HepG2 (cell line): Measurements from ENCODE around the gene PLXNC1. TPM values are rescaled to one million over a fixed set of nuclear protein-coding genes. Genes with fewer than 3 reads are reported as not detected.

ENCODE experiments used
- ATAC-seq: fragments of 200-7000 bp; cut with Tn5 transposase; 3 replicates; pipeline ENCODE4 v1.9.1; 2020; ENCODE audit warnings: mild to moderate bottlenecking, moderate library complexity
- BruUV-seq: library from RNA; stranded (reverse); fragments of 400-500 nt; replicated peaks from 2 replicates; lab custom pipeline; 2021; lab: Mats Ljungman, UMichigan
- CTCF ChIA-PET: fragments of 300-600 bp; formaldehyde crosslinking; extraction: SDS; loops from one replicate; lab custom pipeline; 2021; ENCODE audit warnings: low total read pairs, inconsistent platforms, low intra/inter-chr PET ratio; lab: Yijun Ruan, JAX
- POLR2A ChIA-PET: fragments of 350-600 bp; sonication (Branson Sonifier 250); formaldehyde crosslinking; loops from one replicate; lab custom pipeline; 2020; ENCODE audit warnings: antibody characterized with exemption, inconsistent platforms; lab: Yijun Ruan, JAX
- DNase-seq: peaks from one replicate; pipeline ENCODE4 v3.0.0-alpha.2; 2015; ENCODE audit warnings: low spot score
- FAIRE-seq: peaks from 3 replicates; lab custom pipeline; 2011; peaks lifted over from hg19 to GRCh38; lab: Jason Lieb, UNC
- H2AFZ ChIP-seq: one replicate; pipeline ENCODE4 v1.6.1; 2011; ENCODE audit warnings: low read length, inconsistent platforms
- H3K27ac ChIP-seq: fragments of 300-600 bp; 3 replicates; pipeline ENCODE4 v1.8.0; 2011; ENCODE audit warnings: mixed run types, mild to moderate bottlenecking, mixed read lengths, low read length, inconsistent platforms; ENCODE audit not compliant: insufficient read depth; ENCODE audit errors: extremely low read length
- H3K27me3 ChIP-seq, 2 experiments: fragments of 200-600 bp in 1 of 2; 2 replicates in 1 of 2; 3 replicates in 1 of 2; pipeline versions ENCODE4 v1.6.0 to v1.8.0; 2011; ENCODE audit warnings: low read length in 2 of 2, mild to moderate bottlenecking in 2 of 2, moderate library complexity in 2 of 2, inconsistent platforms in 1 of 2; ENCODE audit not compliant: insufficient read depth in 2 of 2, control insufficient read depth in 1 of 2
- H3K36me3 ChIP-seq, 2 experiments: fragments of 200-600 bp in 1 of 2; replicated peaks in 1 of 2; 2 replicates in 1 of 2; 3 replicates in 1 of 2; pipeline versions ENCODE4 v1.5.1 to v1.8.0; 2011; ENCODE audit warnings: low read length in 2 of 2, inconsistent platforms in 1 of 2; ENCODE audit not compliant: insufficient read depth in 2 of 2, control insufficient read depth in 1 of 2
- H3K4me1 ChIP-seq: 2 replicates; pipeline ENCODE4 v1.5.1; 2012; ENCODE audit warnings: low read length, inconsistent platforms; ENCODE audit not compliant: insufficient read depth
- H3K4me2 ChIP-seq: 2 replicates; pipeline ENCODE4 v1.6.0; 2011; ENCODE audit warnings: low read depth, low read length, inconsistent platforms
- H3K4me3 ChIP-seq, 3 experiments: fragments of 200-600 bp in 1 of 3; sonication (generic), shearing (Covaris generic) in 1 of 3; replicated peaks in 1 of 3; 2 replicates each; pipeline ENCODE4 v1.5.1; 2011 to 2016; ENCODE audit warnings: low read length in 3 of 3, inconsistent platforms in 2 of 3, low read depth in 2 of 3, mild to moderate bottlenecking in 2 of 3, control low read depth in 1 of 3, mixed read lengths in 1 of 3; ENCODE audit not compliant: insufficient read depth in 1 of 3
- H3K79me2 ChIP-seq: one replicate; pipeline ENCODE4 v1.6.1; 2011; ENCODE audit warnings: low read length, inconsistent platforms; ENCODE audit not compliant: insufficient read depth
- H3K9ac ChIP-seq: 2 replicates; pipeline ENCODE4 v1.6.0; 2011; ENCODE audit warnings: mild to moderate bottlenecking, low read depth, low read length, inconsistent platforms; ENCODE audit not compliant: insufficient read depth
- H3K9me3 ChIP-seq: 2 replicates; pipeline ENCODE4 v1.5.1; 2012; ENCODE audit warnings: mild to moderate bottlenecking, low read length
- H4K20me1 ChIP-seq: 2 replicates; pipeline ENCODE4 v1.6.0; 2011; ENCODE audit warnings: inconsistent platforms, mild to moderate bottlenecking, low read length, moderate library complexity; ENCODE audit not compliant: insufficient read depth
- BRD4 ChIP-seq: sonication (generic); formaldehyde crosslinking; IDR thresholded peaks from 2 replicates; pipeline ENCODE4 v1.4.0; 2020; ENCODE audit warnings: missing genetic modification reagents
- E2F2 ChIP-seq: sonication (generic); formaldehyde crosslinking; IDR thresholded peaks from 2 replicates; pipeline ENCODE4 v1.4.0; 2020; ENCODE audit warnings: missing genetic modification reagents, borderline replicate concordance
- FOXK2 ChIP-seq: fragments of 450-650 bp; IDR thresholded peaks from 2 replicates; pipeline ENCODE4 v1.6.1; 2016
- IKZF5 ChIP-seq: IDR thresholded peaks from 2 replicates; pipeline ENCODE4 v1.6.1; 2018; ENCODE audit warnings: missing genetic modification reagents, mild to moderate bottlenecking, missing compliant biosample characterization
- MEIS1 ChIP-seq: sonication (generic); formaldehyde crosslinking; IDR thresholded peaks from 2 replicates; pipeline ENCODE4 v1.9.0; 2021; ENCODE audit warnings: mild to moderate bottlenecking, missing genetic modification reagents, moderate library complexity, borderline replicate concordance
- RNF2 ChIP-seq: fragments of 450-650 bp; conservative IDR thresholded peaks from 2 replicates; pipeline ENCODE4 v1.6.1; 2016; ENCODE audit warnings: low read depth
- SAP130 ChIP-seq: IDR thresholded peaks from 2 replicates; pipeline ENCODE4 v1.6.1; 2016; ENCODE audit warnings: low read depth
- SIX4 ChIP-seq: sonication (generic); formaldehyde crosslinking; IDR thresholded peaks from 2 replicates; pipeline ENCODE4 v1.4.0; 2020; ENCODE audit warnings: missing genetic modification reagents
- SNAPC4 ChIP-seq: sonication (generic); formaldehyde crosslinking; IDR thresholded peaks from 2 replicates; pipeline ENCODE4 v1.4.0; 2020; ENCODE audit warnings: mild to moderate bottlenecking, missing genetic modification reagents
- ZBTB46 ChIP-seq: sonication (generic); formaldehyde crosslinking; IDR thresholded peaks from 2 replicates; pipeline ENCODE4 v1.4.0; 2020; ENCODE audit warnings: mild to moderate bottlenecking, missing genetic modification reagents, borderline replicate concordance
- ZMYM4 ChIP-seq: sonication (generic); formaldehyde crosslinking; IDR thresholded peaks from 2 replicates; pipeline ENCODE4 v1.8.1; 2023; ENCODE audit warnings: mild to moderate bottlenecking, missing genetic modification reagents
- ZNF337 ChIP-seq: sonication (generic); formaldehyde crosslinking; IDR thresholded peaks from 2 replicates; pipeline ENCODE4 v1.5.1; 2020; ENCODE audit warnings: missing genetic modification reagents, low read depth, mild to moderate bottlenecking, borderline replicate concordance
- ZNF430 ChIP-seq: sonication (generic); formaldehyde crosslinking; IDR thresholded peaks from 2 replicates; pipeline ENCODE4 v1.9.0; 2021; ENCODE audit warnings: mild to moderate bottlenecking, missing genetic modification reagents
- ZNF883 ChIP-seq: sonication (generic); formaldehyde crosslinking; IDR thresholded peaks from 2 replicates; pipeline ENCODE4 v1.5.1; 2020; ENCODE audit warnings: mild to moderate bottlenecking, missing genetic modification reagents; ENCODE audit errors: not compliant biosample characterization
- in situ Hi-C: cut with HindIII; loops from 2 replicates; pipeline ENCODE4 v1.10.0; 2017; ENCODE audit warnings: low pct_unique_long_range_greater_than_20kb; ENCODE audit not compliant: extremely low pct_ligation_motif_present
- intact Hi-C: fragments of 100-400 bp; cut with micrococcal nuclease; formaldehyde crosslinking; loops from one replicate; pipeline ENCODE4 v1.10.0; 2022; ENCODE audit not compliant: unreplicated experiment
- polyA plus RNA-seq, 8 experiments: library from polyadenylated mRNA; depleted of rRNA in 3 of 8; stranded (reverse) in 7 of 8; unstranded in 1 of 8; fragments of >200 nt; fragmentation: Illumina TruSeq in 4 of 8; extraction: Trizol in 4 of 8; gene quantifications; 2 replicates each; pipeline versions ENCODE4 v1.2.1 to v1.2.3, GENCODE V29; 2011 to 2016; ENCODE audit warnings: low read depth in 4 of 8, missing spikeins in 1 of 8, mixed read lengths in 1 of 8; ENCODE audit not compliant: insufficient read depth in 1 of 8
- total RNA-seq, 5 experiments: library from RNA; depleted of rRNA; stranded (reverse); fragments of >200 nt; fragmentation: Illumina TruSeq; extraction: Trizol; gene quantifications; 2 replicates each; pipeline ENCODE4 v1.2.3, GENCODE V29; 2016; ENCODE audit warnings: low read depth in 1 of 5
- TF ChIP-seq, protein P1 (sequence below): sonication (generic); formaldehyde crosslinking; IDR thresholded peaks from 2 replicates; pipeline ENCODE4 v1.5.0; 2020; ENCODE audit warnings: mild to moderate bottlenecking, missing genetic modification reagents, moderate library complexity

PLXNC1 gene
- total and polyA plus RNA-seq, 2 of the 13 experiments (the other 11 are each of a cell fraction or from before 2014, with no cell fraction given), result 6.6 to 11.2 TPM

- Histone ChIP-seq H3K9me3 (peaks cover 30% of the 10 kb centered on the region), H3K79me2 (no peaks in the 10 kb centered on the region), H3K27ac (no peak overlapping the region), H3K4me3 (no peak overlapping the region), H3K9ac (no peak overlapping the region), H3K27me3 (no peaks in the 10 kb centered on the region), H4K20me1 (no peaks in the 10 kb centered on the region), H3K4me2 (no peak overlapping the region), H2AFZ (no peak overlapping the region), H3K36me3 (peaks cover 10 to 25% of the 10 kb centered on the region in 2 experiments; a peak in 4 of 5 replicates), H3K4me1 (no peaks in the 10 kb centered on the region)
- ChIA-PET CTCF (no interaction called here), POLR2A (no interaction called here)
- BruUV-seq, result no TSS peak
- ATAC-seq (no peak), FAIRE-seq (no peak), DNase-seq (no peak)
- in situ Hi-C loops, result no loop called here
- intact Hi-C loops, result loop anchor here (10.0 kb wide), 1 partner anchor 115 kb away; no protein-coding TSS in a partner anchor
- TF ChIP-seq SIX4 (CRISPR knock-in tag) (no peak), FOXK2 (no peak), MEIS1 (CRISPR knock-in tag) (no peak), ZNF883 (CRISPR knock-in tag) (no peak), ZMYM4 (no peak), ZNF337 (CRISPR knock-in tag) (no peak), IKZF5 (CRISPR knock-in tag) (no peak), E2F2 (no peak), SAP130 (CRISPR knock-in tag) (no peak), ZNF430 (CRISPR knock-in tag) (no peak), RNF2 (no peak), BRD4 (CRISPR knock-in tag) (no peak), SNAPC4 (CRISPR knock-in tag) (no peak), ZBTB46 (no peak)
- TF ChIP-seq, protein P1, sequence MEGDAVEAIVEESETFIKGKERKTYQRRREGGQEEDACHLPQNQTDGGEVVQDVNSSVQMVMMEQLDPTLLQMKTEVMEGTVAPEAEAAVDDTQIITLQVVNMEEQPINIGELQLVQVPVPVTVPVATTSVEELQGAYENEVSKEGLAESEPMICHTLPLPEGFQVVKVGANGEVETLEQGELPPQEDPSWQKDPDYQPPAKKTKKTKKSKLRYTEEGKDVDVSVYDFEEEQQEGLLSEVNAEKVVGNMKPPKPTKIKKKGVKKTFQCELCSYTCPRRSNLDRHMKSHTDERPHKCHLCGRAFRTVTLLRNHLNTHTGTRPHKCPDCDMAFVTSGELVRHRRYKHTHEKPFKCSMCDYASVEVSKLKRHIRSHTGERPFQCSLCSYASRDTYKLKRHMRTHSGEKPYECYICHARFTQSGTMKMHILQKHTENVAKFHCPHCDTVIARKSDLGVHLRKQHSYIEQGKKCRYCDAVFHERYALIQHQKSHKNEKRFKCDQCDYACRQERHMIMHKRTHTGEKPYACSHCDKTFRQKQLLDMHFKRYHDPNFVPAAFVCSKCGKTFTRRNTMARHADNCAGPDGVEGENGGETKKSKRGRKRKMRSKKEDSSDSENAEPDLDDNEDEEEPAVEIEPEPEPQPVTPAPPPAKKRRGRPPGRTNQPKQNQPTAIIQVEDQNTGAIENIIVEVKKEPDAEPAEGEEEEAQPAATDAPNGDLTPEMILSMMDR (CRISPR knock-in tag), result no peak
These were observed 171.7 kb downstream of the PLXNC1 start for GRCh38 chr12:94320109-94320508.
